ENCODE results near the gene CDHR1. TPM values are rescaled to one million over a fixed set of nuclear protein-coding genes. Genes with fewer than 3 reads are reported as not detected.

The CDHR1 gene
- total RNA-seq, 1 donor from 2014 or later = 3.7 TPM

DNA sequence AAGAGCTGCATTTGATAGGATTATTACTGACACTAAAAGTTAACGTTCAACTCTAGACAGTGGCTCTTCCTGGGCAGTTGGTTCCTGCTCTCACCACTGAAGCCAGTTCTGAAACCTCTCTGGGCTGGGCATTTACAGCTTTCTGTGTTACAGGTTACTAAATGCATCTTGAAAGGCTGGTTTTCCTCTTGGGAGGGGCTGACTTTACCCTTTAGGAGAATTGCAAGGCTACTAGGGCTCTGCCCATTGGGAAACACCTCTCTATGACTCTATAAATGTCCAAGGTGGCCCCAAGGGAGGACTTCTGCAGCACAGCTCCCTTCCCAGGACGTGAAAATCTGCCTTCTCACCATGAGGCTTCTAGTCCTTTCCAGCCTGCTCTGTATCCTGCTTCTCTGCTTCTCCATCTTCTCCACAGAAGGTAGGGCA, 20.8 kb upstream of the CDHR1 start, which contains the start of gene GPR15LG:
Gene GPR15LG (plus strand): TSS at position 301 of the 429 bp plus-strand sequence. CDS start 51 bp downstream, at position 352.
- CTCF ChIA-PET = no interaction called here
- H3K9me3 Mint-ChIP-seq = no peaks in the 10 kb centered on the region
- H3K27ac Mint-ChIP-seq = peak within 1 kb of the TSS; percentile 90
- DNase-seq = no peak
- TF ChIP-seq, protein P1, sequence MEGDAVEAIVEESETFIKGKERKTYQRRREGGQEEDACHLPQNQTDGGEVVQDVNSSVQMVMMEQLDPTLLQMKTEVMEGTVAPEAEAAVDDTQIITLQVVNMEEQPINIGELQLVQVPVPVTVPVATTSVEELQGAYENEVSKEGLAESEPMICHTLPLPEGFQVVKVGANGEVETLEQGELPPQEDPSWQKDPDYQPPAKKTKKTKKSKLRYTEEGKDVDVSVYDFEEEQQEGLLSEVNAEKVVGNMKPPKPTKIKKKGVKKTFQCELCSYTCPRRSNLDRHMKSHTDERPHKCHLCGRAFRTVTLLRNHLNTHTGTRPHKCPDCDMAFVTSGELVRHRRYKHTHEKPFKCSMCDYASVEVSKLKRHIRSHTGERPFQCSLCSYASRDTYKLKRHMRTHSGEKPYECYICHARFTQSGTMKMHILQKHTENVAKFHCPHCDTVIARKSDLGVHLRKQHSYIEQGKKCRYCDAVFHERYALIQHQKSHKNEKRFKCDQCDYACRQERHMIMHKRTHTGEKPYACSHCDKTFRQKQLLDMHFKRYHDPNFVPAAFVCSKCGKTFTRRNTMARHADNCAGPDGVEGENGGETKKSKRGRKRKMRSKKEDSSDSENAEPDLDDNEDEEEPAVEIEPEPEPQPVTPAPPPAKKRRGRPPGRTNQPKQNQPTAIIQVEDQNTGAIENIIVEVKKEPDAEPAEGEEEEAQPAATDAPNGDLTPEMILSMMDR (IDR thresholded peaks at IDR 0.05) = no peak
- intact Hi-C loops (cut with micrococcal nuclease) = no loop called here
- POLR2A ChIA-PET = no interaction called here
- no peak for ATAC-seq (ENCODE audit: low read depth)
- peaks cover 3% of the 10 kb centered on the region for H3K36me3 Mint-ChIP-seq (ENCODE audit: low read depth)
- H3K4me3 Mint-ChIP-seq = no peak within 1 kb of the TSS
- H3K27me3 Mint-ChIP-seq = no peaks in the 10 kb centered on the region
- H3K4me1 Mint-ChIP-seq = peaks cover 33% of the 10 kb centered on the region

DNA sequence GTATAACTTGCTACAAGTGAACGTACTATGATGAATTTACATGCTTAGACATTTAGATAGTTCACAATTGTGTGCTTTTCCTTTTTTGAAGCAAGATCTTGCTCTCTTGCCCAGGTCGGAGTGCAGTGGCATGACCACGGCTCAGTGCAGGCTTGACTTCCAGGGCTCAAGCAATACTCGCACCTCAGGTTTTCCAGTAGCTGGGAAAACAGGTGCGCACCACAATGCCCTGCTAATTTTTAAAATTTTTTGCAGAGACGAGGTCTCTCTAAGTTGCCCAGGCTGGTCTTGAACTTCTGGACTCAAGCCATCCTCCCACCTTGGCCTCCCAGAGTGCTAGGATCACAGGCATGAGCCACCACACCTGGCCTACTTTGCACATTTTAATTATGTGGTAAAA, 18.9 kb upstream of the CDHR1 start:
- H3K27ac Mint-ChIP-seq = no peak overlapping the region
- no peak for ATAC-seq (ENCODE audit: low read depth)
- no peak overlapping the region for H3K4me3 Mint-ChIP-seq
- DNase-seq = no peak
- TF ChIP-seq, protein P1 (IDR thresholded peaks at IDR 0.05) = no peak
- intact Hi-C loops (cut with micrococcal nuclease) = no loop called here
- no peaks in the 10 kb centered on the region for H3K9me3 Mint-ChIP-seq
- H3K4me1 Mint-ChIP-seq = peaks cover 31% of the 10 kb centered on the region
- H3K36me3 Mint-ChIP-seq (ENCODE audit: low read depth) = peaks cover 3% of the 10 kb centered on the region
- CTCF ChIA-PET = no interaction called here
- POLR2A ChIA-PET = no interaction called here
- no peaks in the 10 kb centered on the region for H3K27me3 Mint-ChIP-seq

DNA sequence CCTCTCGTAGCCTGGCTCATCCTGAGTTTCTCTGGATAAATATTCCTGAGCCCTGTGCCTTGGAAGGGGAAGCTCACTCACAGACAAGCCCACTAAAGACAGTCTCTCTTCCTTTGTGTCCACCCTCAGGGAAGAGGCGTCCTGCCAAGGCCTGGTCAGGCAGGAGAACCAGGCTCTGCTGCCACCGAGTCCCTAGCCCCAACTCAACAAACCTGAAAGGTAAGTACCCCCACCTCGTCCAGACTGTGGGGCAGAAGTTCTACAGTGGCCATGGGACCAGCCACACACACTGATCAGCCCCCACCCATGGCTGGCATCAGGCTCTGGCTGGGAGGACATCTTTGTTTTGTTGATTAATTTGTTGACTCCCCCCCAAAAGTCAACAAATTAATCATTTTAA, 18.0 kb upstream of the CDHR1 start:
- Mint-ChIP-seq H3K27ac (peak overlapping the region; percentile 22), H3K9me3 (no peaks in the 10 kb centered on the region), H3K4me1 (peaks cover 28% of the 10 kb centered on the region), H3K27me3 (no peaks in the 10 kb centered on the region), H3K36me3 (ENCODE audit: low read depth) (peaks cover 3% of the 10 kb centered on the region), H3K4me3 (no peak overlapping the region)
- DNase-seq = no peak
- ChIA-PET POLR2A (no interaction called here), CTCF (interaction anchor here (1.2 to 1.7 kb wide), 2 partner anchors 28 to 31 kb away, joined by 3 to 4 read pairs; no protein-coding TSS in a partner anchor)
- intact Hi-C loops (cut with micrococcal nuclease) = no loop called here
- TF ChIP-seq, protein P1 (IDR thresholded peaks at IDR 0.05) = no peak
- no peak for ATAC-seq (ENCODE audit: low read depth)

DNA sequence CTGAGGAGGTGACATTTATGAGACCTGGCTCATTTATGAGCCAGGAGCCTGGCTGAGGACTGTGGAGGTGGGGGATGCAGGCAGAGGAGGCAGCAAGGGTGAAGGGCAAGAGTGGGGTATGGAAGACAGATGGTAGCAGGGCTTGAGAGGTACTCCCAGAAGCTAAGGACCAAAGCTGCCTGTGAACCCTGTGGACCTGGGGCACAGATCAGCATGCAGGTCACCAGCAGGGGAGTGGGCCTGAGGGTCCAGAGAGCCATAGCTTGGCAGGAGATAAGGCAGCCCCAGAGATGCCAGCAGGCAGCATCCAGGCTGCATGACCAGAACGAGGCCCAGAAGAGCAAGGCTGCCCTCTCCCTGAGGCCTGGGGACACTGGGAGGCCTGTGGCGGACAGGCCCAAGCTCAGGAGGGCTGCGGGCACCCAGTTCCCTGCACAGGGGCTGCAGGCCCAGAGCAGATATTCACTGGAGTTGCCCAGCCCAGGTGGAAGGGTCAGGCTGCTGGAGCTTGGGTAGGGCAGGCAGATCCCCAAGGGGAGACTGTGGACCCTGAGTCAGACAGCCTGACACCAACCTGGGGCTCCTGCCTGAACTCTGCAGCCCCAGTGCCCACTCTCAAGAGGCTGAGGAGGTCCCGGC, 17.4 kb upstream of the CDHR1 start:
- intact Hi-C loops (cut with micrococcal nuclease) = no loop called here
- ChIA-PET CTCF (interaction anchor here (1.2 to 1.7 kb wide), 2 partner anchors 29 to 32 kb away, joined by 3 to 4 read pairs; no protein-coding TSS in a partner anchor), POLR2A (interaction anchor here (0.9 kb wide), 1 partner anchor 38 kb away, joined by 3 read pairs; the partner anchor contains the start of gene GHITM)
- H3K4me3 Mint-ChIP-seq = no peak overlapping the region
- no peaks in the 10 kb centered on the region for H3K27me3 Mint-ChIP-seq
- no peaks in the 10 kb centered on the region for H3K9me3 Mint-ChIP-seq
- TF ChIP-seq, protein P1 (IDR thresholded peaks at IDR 0.05) = no peak
- DNase-seq (no peak), ATAC-seq (ENCODE audit: low read depth) (no peak)
- peaks cover 22% of the 10 kb centered on the region for H3K4me1 Mint-ChIP-seq
- no peaks in the 10 kb centered on the region for H3K36me3 Mint-ChIP-seq (ENCODE audit: low read depth)
- H3K27ac Mint-ChIP-seq = peak overlapping the region; percentile 22

DNA sequence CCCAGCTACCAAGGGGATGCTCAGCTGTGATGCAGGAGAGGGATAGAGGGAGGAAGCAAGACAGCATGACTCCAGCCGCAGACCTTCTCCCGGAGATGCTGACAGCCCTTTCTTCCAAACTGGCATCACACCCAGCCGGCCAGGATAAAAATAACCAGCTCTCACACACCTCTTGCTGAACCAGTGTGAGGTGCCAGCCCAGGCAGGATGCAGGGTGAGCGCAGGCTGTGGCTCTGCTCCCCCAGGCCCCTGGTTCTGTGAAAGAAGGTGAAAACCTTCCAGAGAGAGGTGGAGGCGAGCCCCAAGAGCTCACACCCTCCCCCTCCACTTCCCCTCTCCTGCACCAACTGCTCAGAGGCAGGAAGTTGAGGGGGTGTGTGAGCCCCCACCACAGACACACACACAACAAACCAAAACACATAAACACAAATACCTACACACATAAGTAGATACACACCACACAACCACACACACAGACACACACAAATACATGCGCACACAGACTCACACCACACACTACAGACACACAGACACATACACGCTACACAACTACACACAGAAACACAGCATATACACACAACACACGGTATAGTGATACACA, 16.7 kb upstream of the CDHR1 start:
- no peaks in the 10 kb centered on the region for H3K36me3 Mint-ChIP-seq (ENCODE audit: low read depth)
- POLR2A ChIA-PET = interaction anchor here (0.9 kb wide), 1 partner anchor 39 kb away, joined by 3 read pairs; the partner anchor contains the start of gene GHITM
- CTCF ChIA-PET = interaction anchor here (1.2 to 1.7 kb wide), 2 partner anchors 30 to 32 kb away, joined by 3 to 4 read pairs; no protein-coding TSS in a partner anchor
- DNase-seq (no peak), ATAC-seq (ENCODE audit: low read depth) (peak; percentile 34)
- H3K4me1 Mint-ChIP-seq = peaks cover 15% of the 10 kb centered on the region
- H3K4me3 Mint-ChIP-seq = no peak overlapping the region
- intact Hi-C loops (cut with micrococcal nuclease) = loop anchor here (2.0 kb wide), 3 partner anchors 17 to 27 kb away; partner anchors contain the start of gene CDHR1
- H3K27ac Mint-ChIP-seq = no peak overlapping the region
- no peaks in the 10 kb centered on the region for H3K9me3 Mint-ChIP-seq
- TF ChIP-seq, protein P1 (IDR thresholded peaks at IDR 0.05) = no peak
- no peaks in the 10 kb centered on the region for H3K27me3 Mint-ChIP-seq
